IPS DF 19.7 (cell line): ENCODE measurements around the gene DDC.
"Not testable (repeated sequence)": the region's sequence is repeated elsewhere in the genome, so short reads cannot be mapped to it uniquely, and the experiment has no call there.

Experiments used
- DNase-seq: peaks from one replicate; pipeline ENCODE4 v3.0.0-alpha.2; 2013; ENCODE audit warnings: low read depth, low spot score

Gene DDC

DNA sequence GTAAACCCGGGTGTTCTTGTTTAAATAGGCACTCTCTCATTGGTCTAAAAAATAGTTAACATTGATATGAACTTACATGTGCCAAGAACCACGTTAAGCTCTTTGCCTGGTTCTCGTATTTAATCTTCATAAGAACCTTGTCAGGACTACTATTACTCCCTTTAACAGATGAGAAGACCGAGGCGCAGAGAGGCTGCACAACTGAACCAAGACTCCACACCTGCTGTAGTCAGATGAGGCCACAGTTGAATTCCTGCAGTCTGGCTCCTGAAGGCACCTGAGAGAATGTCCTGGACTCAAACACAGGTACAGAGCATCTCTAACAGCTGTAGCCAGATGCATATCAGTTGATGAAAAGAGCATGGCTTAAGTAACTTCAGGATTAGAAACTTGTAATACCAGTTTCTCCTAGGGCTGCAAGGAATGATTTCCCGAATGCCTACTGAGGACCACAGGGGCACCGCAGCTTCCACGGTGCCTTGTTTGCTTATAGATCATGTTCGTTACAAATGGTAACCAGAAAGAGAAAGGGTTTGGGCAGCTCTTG is 9.5 kb downstream of the DDC start:
- DNase-seq = no peak

DNA sequence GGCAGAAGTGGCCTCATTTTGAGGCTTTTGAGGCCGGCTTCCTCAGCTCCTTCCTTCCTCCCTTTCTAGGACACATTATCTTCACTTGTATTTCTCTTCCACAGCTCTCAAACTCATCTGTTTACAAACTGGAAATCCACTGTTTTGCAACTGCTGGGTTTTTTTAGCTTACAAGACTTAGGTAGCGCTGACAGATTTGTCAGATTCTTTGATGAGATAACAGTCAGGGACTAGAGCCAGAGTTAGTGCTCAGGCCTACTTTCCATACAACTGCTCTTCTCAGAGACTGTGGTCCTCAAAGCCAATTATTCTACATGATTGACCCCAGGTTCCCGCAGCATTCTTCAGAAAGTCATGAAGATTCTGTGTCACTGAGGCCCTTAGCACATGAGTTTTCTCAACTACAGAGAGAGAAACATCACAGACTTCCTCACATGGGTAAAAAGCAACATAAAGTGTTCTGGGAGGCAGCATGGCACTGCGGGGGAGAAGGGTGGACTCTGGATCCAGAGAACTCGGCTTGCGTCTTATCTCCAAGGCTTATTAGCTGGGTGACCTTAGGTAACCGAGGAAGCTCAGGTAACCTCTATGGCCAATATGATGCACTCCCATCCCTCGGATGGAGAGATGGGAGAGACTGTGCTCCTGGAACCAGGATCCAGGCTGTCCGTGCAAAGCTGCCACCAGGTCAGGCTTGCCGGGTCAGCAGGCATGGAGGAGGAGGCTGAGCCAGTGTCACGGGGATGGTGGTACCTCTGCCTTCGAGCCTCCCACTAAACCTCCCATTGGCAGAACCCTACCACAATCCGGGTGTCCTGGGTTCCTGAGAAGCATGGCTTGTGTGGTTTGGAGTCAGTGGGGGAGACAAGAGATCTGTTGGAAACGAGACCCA is 10.5 kb downstream of the DDC start:
- DNase-seq = no peak

DNA sequence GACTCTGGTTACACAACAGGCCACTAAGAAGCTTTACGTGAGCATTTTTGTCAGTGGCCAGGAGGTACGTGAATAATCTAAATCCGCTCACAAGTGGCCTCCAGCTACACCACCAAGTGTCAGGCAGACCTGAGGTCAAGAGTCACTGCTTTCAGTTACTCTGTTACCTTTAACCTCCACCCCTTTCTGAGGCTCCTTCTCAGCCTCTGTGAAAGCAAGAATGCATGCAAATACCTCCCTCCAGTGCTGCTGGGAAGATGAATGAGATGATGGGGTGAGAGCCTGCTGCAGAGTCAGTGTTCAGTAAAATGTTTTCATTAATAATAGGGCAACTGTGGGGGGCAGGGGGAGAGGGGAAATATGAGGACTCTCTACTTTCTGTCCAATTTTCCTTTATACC is 11.2 kb downstream of the DDC start:
- DNase-seq = no peak

DNA sequence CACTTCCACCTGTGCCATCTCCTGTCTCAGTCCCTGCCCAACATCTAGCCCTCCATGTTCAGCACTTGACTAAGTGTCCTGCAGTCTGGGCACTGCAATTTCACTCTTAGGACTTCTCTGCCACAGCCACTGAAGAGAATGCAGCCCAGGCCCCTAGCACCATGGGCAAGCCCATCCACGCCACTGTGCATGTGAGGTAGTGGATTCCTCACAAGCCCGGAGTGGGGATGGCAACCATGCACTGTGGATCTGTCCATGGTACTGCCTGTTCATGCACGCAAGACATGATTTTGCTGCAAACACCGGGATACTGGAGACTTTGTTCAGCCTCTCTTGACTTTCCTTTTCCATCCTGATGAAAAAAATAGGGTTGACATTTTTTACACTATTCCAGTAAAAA is 12.3 kb downstream of the DDC start:
- no peak for DNase-seq

DNA sequence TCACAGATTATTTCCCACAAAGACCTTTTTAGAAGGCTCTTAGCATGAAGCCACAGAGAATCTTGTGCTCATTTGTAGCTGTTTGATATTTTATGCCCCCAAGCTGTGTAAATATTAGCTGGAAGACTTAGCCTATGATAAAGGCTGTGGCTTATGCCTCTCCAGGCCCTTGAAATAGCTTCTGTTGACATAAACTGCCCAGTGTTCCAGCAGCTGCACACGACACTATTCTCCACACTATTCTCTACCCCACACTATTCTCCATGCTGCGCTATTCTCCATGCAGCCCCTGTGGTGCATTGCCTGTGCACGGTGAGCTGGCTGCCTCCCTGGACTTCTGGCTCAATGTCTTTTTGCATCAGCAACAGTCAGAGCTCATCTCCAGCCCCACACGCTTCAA is 13.1 kb downstream of the DDC start:
- no peak for DNase-seq

DNA sequence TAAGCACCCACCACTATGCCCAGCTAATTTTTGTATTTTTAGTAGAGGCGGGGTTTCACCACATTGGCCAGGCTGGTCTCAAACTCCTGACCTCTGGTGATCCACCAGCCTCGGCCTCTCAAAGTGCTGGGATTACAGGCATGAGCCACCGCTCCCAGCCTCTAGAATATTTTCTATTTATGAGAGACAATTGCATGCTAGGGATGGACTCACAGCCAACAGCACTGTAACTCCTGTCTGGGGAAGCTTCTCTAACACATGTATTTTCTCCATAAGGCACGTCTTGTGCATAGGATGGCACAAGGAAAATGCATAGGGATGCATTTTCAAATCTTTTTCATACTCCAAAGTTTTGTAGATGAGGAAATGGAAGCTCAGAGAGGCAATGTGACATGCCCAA is 19.6 kb downstream of the DDC start:
- not testable (repeated sequence) for DNase-seq

DNA sequence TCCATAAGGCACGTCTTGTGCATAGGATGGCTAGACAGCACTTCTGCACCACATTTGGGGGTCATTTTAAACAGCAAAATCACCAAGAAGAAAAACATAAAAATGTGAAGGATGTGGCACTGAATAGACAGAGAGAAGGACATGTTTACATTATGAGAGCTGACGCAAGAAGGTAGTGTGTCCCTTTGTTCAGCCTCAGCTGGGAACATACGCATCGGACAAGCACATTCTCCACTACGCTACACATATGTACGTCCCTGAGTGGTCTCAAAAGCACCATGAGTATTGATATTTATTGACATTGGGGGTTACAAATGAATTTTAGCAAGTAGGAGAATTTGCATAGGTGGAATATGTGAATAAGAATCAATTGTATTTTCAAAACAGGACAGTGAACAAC is 20.2 kb downstream of the DDC start:
- DNase-seq = no peak

DNA sequence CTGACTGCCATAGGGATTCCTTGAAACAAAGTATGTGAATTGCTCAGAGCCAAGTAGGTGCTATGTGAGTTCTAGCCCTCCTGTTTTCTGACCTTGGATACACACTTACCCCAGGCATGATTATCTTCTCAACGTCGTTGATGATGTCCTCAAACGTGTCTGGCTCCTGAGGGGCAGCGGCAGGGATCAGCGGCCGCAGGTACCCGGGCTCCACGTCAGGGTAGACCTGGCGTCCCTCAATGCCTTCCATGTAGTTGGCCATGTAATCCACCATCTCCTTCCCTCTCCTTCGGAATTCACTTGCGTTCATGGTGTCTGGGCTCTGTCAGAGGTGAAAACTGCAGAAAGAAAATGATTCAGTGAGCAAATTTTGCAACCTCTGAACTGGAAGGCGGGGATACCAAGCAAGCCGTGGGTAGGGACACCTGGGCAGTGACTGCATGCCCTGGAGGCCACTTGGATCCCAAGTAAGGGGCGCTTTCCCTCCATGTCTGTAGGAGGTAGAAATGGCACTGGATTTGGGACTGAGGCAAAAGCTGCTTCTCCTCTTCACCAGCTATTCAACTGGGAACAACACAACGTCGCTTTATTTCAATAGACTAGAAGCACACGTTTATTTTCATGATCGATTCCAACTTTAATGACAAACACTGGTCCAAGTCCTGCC is 21.3 kb downstream of the DDC start:
- no peak for DNase-seq

DNA sequence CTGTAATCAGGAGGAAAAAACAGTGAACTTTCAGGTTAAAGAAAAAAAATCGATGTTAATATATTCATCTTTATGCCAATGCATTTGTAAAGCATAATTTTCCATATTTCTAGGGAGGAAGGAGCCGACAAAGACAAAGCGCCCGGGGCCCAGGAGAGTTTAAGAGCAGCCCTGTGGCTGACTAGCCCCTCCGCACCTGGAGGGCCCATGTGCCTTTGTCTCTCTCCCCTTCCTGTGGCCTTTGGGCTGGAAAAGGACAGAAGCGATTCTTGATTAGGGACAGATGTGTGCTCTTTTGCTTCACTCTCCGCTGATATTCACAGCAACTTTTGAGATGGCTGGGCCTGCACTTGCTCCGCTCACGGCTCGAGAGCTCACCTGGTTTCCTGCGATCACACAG is 23.1 kb downstream of the DDC start:
- no peak for DNase-seq

DNA sequence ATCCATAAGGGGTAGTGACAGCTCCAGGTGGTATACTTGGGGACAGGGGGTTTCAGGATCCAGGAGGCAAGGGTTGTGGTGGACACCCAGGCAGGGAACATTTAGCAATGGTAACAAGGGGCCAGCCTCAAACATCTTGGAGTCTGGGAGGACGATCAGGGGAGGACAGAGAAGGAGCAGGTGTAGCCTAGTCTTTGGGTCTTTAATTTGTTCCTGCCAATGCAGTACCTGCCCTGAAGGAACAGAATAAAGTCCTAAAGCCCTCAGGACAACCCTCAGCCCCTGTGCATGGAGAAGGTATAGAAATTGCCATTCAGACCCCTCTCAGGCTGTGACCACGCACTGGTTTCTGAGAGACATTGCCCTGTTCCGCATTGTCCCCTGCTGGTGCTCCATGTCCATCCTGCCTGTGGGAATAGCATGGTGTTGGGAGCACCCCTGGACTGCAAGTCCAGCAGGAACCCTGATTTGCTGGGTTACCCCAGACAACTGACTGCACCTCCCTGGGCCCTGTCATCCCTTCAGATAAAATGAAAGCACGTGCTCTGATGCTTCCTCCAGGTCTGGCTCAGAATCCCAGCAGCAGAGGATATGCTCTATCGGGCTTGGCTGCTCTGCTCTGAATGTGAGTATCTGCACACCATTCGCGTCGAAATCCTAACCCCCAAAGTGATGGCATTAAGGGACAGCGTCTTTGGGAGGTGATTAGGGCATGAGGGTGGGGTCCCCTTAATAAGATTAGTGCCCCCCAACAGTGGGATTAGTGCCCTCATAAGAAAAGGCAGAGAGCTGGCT is 24.2 kb downstream of the DDC start:
- no peak for DNase-seq

DNA sequence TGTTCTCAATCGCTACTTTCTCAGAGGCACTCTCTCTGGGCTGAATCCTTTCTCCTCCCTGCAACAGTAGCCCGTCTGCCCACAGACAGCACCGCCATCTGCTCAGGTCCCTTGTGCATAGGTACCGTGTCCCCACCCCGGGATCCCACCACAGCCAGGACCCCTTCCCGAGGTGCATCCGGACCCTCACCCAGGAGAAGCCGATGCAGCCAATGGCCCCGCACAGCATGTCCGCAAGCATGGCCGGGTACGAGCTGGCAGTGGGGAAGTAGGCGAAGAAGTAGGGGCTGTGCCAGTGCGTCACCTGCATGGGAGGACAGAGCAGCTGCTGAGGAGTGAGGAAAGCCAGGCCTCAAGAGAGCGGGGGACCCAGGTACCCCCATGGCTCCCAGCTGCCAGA is 25.5 kb downstream of the DDC start:
- no peak for DNase-seq

DNA sequence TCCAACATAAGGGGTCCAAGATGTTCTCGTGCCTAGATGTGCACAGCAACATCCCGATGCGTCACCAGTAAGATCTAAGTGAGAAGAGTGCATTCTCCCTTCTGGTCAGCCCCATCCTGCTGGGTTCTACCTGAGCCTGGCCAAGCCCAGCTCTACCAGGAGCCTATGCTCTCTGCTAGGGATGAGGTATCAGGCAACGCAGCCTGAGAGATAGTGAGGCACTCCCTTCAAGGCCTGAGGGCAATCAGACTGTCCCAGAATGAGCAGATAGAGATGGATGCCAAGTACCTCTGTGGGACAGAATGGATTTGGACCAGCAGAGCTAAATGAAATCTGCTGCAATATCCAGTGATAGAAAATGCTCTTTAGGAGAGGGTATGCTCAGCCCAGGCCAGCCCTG is 26.7 kb downstream of the DDC start:
- no peak for DNase-seq

DNA sequence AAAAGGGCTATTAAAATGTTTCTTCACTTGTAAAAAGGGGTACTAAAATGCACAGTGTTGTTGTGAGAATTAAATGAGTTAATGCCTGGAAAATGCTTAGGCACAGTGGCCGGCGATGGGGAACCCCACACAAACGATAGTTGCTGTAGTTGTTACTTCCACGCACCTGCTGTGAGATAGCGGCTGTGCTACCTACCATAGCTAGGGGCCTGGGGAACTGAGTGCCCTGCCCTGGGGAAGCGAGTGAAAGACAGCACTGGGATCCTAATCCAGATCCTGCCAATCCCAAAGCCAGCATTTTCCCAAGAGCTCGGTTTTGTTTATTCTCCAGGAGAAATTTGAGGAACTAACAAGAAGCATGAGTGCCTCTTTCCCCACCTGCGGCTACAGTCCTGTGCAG is 27.8 kb downstream of the DDC start:
- DNase-seq = no peak

DNA sequence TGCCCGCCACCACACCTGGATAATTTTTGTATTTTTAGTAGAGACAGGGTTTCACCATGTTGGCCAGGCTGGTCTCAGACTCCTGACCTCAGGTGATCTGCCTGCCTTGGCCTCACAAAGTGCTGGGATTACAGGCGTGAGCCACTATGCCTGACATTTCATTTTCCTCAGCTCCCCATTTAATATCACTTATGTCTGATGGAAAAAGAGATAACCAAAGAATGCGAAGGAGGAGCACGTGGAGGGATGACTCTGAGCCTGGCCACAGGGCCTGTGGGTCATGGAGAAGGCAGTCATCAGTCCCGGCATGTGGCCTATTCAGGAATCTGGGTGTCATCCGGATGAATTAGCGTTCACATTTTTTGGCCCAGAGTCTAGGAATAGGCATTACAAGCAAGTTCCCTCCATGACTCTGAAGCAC is 29.9 kb downstream of the DDC start:
- DNase-seq = not testable (repeated sequence)

DNA sequence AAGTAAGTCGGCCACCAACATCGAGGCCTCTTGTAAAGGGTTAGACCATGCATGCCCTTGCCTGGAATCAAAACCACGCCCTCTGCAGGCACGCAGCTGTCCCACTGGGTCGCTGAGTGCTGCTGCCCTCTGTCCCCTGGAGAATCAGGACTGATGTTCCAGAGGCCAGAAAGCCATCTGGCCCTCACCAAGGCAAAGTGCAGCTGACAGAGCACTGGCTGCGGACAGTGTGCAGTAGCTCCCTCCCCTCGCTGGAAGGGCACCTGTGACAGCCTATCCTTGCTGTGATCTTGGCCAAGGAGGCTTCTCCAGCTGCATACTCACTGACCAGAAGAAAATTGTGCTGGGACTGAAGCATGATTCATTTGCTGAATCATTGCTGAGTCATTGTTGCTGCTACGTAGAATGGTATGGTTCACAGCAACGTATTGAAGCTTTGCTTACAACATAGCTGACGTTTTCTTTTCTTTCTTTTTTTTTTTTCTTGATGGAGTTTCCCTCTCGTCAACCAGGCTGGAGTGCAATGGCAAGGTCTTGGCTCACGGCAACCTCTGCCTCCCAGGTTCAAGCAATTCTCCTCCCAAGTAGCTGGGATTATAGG is 30.4 kb downstream of the DDC start:
- peak; percentile 25 for DNase-seq

DNA sequence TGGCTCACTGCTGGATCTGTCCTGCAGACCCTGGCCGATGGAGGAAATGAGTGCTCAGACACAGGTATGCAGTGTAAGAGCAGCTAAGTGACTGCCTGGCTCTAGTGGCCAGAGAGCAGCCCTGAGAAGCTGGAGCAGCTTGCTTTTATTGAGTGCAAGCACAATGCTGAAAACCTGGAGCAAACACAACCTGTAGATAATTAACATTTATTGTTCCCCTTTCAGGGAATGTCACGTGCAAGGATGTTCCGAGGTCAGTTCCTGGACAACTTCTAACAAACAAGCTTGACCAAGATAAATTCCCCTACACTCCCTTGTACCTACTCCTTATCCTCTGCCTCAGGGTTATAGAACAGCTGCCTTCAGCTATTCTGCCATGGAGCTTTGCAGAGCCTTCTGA is 31.3 kb downstream of the DDC start:
- no peak for DNase-seq

DNA sequence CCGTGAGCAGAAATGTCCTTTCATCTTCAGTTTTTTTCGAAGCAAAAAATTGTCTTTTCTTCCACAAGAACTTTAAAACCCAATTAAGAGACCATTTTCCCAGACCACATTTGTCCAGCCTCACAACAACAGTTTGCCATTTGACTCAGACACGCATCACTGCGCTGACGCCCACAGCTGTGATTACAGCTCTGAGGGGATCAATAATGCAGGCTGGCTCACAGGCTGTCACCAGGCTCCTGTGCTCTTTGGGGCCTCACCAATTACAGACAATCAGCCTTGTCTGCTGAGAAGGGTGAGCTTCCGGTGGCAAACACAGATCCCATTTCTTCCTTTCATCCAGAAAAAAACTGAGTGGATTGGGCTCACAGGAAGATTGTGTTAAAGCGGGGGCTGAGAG is 33.3 kb downstream of the DDC start:
- no peak for DNase-seq

DNA sequence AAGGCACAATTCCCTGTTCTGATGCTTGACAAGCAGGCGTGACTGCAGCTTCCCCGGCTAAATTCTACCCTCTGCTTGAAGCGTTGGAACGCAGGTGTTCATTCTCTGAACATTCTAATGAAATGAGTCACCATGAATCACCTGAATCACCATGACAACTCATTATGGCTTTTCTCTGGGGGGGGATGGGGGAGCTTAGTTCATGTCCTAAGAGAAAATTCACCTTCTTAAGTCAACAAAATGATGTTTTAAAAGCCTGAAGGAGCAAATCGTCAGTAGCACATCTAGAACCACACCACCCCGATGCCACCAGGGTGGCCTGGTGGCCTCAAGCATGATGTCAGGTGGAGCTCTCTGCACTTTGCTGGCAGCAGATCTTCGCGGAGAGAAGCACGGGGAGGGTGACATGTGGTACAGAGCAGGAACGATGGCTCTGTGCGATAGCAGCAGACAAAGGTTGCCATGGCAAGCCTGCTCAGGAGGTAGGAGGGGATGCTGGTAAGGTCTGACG is 33.7 kb downstream of the DDC start:
- peak; percentile 47 for DNase-seq

DNA sequence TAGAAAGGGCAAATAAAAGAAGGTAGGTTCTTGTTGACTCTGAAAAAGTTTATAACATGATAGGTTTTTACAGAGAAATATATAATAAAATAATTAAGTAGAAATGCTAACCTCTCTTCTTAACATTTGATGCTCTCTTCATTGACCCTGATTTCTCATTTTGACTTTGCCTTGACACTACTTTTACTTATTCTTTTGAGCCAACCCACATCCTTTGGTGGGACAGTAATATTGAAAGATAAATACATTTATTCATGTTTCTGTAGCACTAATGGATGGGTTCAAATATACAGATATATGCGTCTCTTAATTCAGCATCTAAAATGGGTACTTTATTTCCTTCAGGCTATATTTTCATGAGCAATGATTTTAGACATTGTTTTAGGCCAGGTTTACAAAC is 34.4 kb downstream of the DDC start:
- DNase-seq = no peak

DNA sequence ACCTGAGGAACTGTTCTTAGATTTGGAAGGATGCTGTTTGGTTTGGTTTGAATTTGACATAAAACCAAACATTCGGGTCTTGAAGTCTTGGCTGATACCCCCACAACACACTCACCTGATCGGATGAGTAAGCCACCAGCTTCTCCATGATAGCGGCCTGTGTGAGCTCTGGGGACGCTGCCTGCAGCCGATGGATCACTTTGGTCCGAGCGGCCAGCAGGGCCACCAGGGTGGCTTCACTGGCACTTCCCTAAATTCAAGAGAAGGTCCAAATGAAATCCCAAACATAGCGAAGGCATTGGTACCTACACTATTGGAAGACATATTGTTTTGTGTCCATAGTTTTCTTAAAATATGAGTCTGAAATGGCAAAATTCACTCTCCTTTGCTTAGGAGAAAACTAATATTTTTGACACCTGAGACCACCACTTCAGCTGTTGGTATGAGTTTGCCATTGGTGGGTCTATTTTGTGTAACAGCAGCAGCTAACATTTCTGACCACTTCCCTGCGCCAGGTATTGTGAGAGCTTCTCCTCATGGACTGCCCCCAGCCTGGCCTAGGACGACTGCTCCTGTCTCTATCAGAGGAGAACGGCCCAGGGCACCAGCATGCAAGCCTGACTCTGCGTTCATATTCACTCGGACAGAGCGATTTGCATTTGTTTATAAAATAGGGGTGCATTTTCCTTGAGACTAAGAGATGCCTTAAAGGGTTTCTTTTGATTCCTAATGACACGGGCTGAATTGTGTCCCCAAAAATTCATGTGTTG is 35.9 kb downstream of the DDC start:
- no peak for DNase-seq
